OCI-LY3 (cell line): ENCODE results near the gene CAMK2A.

Experiments used
- H2AFZ ChIP-seq: fragments of 200-600, 300-600 bp; shearing (Covaris generic); 2 replicates; pipeline ENCODE4 v1.6.0; 2014; ENCODE audit warnings: antibody characterized with exemption, low read depth, low read length
- H3K27ac ChIP-seq: fragments of 200-600, 300-600 bp; sonication (generic); 2 replicates; pipeline ENCODE4 v1.5.1; 2014; ENCODE audit warnings: mild to moderate bottlenecking, low read length, moderate library complexity, mixed read lengths
- H3K27me3 ChIP-seq: fragments of 200-600, 300-600 bp; sonication (generic); 2 replicates; pipeline ENCODE4 v1.6.1; 2014; ENCODE audit warnings: low read depth, low read length, mixed read lengths
- H3K36me3 ChIP-seq: fragments of 200-600, 300-600 bp; sonication (generic); replicated peaks from 2 replicates; pipeline ENCODE3; 2014; ENCODE audit warnings: low read depth, low read length, mixed read lengths
- H3K4me1 ChIP-seq: fragments of 300-600, 200-600 bp; sonication (generic); 2 replicates; pipeline ENCODE4 v1.6.1; 2014; ENCODE audit warnings: low read length, mixed read lengths
- H3K4me2 ChIP-seq: fragments of 200-600, 300-600 bp; sonication (generic); 2 replicates; pipeline ENCODE4 v1.6.1; 2014; ENCODE audit warnings: low read length, mixed read lengths
- H3K4me3 ChIP-seq: fragments of 300-600, 200-600 bp; sonication (generic); 2 replicates; pipeline ENCODE4 v1.5.1; 2014; ENCODE audit warnings: antibody characterized with exemption, mild to moderate bottlenecking, low read length, moderate library complexity
- H3K79me2 ChIP-seq: fragments of 300-600, 200-600 bp; shearing (Covaris generic); 2 replicates; pipeline ENCODE4 v1.6.1; 2014; ENCODE audit warnings: mild to moderate bottlenecking, low read length, mixed read lengths
- H3K9ac ChIP-seq: fragments of 300-600, 200-600 bp; shearing (Covaris generic); 2 replicates; pipeline ENCODE4 v1.6.0; 2014; ENCODE audit warnings: mild to moderate bottlenecking, low read length, moderate library complexity
- H3K9me3 ChIP-seq: fragments of 200-600, 300-600 bp; shearing (Covaris generic); 2 replicates; pipeline ENCODE4 v1.6.1; 2014; ENCODE audit warnings: low read length, mixed read lengths; ENCODE audit not compliant: insufficient read depth
- H4K20me1 ChIP-seq: fragments of 200-600, 300-600 bp; sonication (generic); 2 replicates; pipeline ENCODE4 v1.6.1; 2016; ENCODE audit warnings: low read length, mixed read lengths; ENCODE audit not compliant: insufficient read depth
- EZH2phosphoT487 ChIP-seq: fragments of 200-600 bp; shearing (Covaris generic); IDR thresholded peaks from 2 replicates; pipeline ENCODE4 v1.6.1; 2018; ENCODE audit warnings: antibody characterized with exemption, mixed run types, low read depth
- TF ChIP-seq, protein P1 (sequence below): fragments of 200-600, 300-600 bp; sonication (generic); IDR thresholded peaks from 2 replicates; pipeline ENCODE4 v1.5.1; 2014; ENCODE audit warnings: antibody characterized with exemption, low read length, low read depth

CAMK2A gene

DNA sequence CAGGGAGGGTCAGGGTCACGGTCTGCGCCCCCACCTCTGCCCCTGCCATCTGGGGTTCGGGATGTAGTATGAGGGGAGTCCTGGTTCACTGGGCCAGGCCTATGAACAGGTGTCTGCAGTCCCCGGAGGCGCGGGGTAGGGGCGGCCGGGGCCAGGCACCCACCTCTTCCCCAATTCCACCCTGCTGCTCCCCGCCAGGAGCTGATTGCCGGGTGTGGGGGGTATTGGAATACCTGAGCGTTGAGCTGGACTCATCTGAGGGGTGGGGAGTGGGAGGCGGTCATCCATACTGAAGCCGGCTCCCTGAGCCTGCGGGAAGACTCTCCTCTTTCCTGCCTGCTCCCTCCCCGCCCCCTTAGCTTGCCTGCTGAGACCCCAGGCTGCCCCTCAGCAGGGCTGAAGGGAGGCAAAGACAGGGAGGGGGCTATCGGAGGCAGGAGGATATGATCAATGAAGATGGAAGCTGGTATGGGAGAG lies 99.0 kb downstream of the CAMK2A start:
- no peak for TF ChIP-seq EZH2phosphoT487
- TF ChIP-seq, protein P1, sequence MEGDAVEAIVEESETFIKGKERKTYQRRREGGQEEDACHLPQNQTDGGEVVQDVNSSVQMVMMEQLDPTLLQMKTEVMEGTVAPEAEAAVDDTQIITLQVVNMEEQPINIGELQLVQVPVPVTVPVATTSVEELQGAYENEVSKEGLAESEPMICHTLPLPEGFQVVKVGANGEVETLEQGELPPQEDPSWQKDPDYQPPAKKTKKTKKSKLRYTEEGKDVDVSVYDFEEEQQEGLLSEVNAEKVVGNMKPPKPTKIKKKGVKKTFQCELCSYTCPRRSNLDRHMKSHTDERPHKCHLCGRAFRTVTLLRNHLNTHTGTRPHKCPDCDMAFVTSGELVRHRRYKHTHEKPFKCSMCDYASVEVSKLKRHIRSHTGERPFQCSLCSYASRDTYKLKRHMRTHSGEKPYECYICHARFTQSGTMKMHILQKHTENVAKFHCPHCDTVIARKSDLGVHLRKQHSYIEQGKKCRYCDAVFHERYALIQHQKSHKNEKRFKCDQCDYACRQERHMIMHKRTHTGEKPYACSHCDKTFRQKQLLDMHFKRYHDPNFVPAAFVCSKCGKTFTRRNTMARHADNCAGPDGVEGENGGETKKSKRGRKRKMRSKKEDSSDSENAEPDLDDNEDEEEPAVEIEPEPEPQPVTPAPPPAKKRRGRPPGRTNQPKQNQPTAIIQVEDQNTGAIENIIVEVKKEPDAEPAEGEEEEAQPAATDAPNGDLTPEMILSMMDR, result no peak
- peaks cover 3% of the 10 kb centered on the region; the same call in 1 of the 2 replicates for H3K27me3 ChIP-seq
- no peaks in the 10 kb centered on the region for H3K4me1 ChIP-seq
- no peak overlapping the region for H2AFZ ChIP-seq
- no peaks in the 10 kb centered on the region for H3K79me2 ChIP-seq
- no peaks in the 10 kb centered on the region for H4K20me1 ChIP-seq
- no peak overlapping the region for H3K4me3 ChIP-seq
- no peak overlapping the region for H3K4me2 ChIP-seq
- no peaks in the 10 kb centered on the region for H3K36me3 ChIP-seq
- no peak overlapping the region for H3K9ac ChIP-seq
- H3K9me3 ChIP-seq, result no peaks in the 10 kb centered on the region
- H3K27ac ChIP-seq, result no peak overlapping the region

DNA sequence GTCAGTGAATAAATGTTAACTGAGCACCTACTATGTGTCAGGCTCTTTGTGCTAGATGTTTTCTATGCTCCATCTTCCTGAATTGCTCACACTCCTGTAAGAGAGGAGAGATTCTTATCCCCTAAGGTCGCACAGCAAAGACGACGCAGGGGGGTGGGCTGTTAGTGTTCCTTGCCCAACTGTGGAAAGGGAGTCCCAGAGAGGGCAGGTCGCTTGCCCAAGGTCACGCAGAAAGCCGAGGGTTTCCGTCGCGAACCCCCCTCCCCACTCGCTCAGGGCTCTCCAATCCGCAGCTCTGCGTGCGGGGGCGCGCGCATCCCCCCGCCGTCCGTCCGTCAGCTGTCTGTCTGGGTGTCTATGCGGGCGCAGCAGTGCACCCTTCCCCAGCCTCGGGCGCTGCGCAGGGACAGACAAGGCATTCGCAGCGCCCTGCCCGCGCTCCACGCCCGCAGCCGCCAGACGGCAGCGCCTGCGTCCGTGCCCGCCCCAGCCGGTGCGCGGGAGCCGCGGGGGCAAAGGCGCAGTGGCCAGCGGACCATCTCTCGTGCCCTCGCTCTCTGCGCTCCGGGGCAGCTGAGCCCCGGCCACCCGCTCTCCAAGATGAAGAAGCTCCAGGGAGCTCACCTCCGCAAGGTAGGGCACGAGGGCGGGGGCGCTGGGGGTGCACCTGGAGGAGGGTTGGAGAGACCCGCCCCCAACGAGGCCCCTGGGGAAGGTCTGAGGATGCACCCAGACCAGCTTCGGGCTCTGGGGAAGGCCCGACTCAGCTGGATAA lies 99.7 kb downstream of the CAMK2A start, which contains the start of gene SLC6A7:
SLC6A7 (plus strand) TSS at position 335 of the 775 bp plus-strand sequence; CDS start at position 601, 266 bp downstream.
- Histone ChIP-seq H3K9ac (no peak within 1 kb of the TSS), H3K4me1 (no peaks in the 10 kb centered on the region), H3K9me3 (no peaks in the 10 kb centered on the region), H4K20me1 (no peaks in the 10 kb centered on the region), H3K27ac (no peak within 1 kb of the TSS), H3K79me2 (no peaks in the 10 kb centered on the region), H3K4me3 (no peak within 1 kb of the TSS), H3K36me3 (no peaks in the 10 kb centered on the region), H2AFZ (no peak within 1 kb of the TSS), H3K4me2 (no peak within 1 kb of the TSS), H3K27me3 (peaks cover 3% of the 10 kb centered on the region; the same call in 1 of the 2 replicates)
- no peak for TF ChIP-seq EZH2phosphoT487
- TF ChIP-seq, protein P1, result no peak

DNA sequence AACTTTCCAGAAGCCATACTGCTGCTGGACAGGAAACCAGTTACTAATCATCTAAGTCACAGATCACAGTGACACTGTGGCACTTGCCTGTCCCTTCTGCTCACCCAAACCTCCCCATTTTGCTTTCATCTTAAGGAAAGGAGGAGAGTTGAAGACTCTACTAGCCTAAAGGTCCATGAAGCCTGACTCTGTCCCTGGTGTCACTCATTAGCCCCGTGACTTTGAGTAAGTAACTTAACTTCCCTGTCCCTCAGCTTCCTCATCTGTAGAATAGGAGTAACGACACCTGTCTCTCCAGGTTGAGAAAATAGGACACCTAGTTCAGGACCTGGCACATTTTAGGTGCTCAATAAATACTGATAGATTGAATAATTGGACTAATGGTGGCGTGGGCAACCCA lies 100.2 kb downstream of the CAMK2A start:
- H3K9me3 ChIP-seq, result no peaks in the 10 kb centered on the region
- H3K27ac ChIP-seq, result no peak overlapping the region
- peaks cover 3% of the 10 kb centered on the region; the same call in 1 of the 2 replicates for H3K27me3 ChIP-seq
- H3K4me3 ChIP-seq, result no peak overlapping the region
- H3K36me3 ChIP-seq, result no peaks in the 10 kb centered on the region
- no peaks in the 10 kb centered on the region for H3K79me2 ChIP-seq
- H3K4me1 ChIP-seq, result no peaks in the 10 kb centered on the region
- H3K4me2 ChIP-seq, result no peak overlapping the region
- TF ChIP-seq EZH2phosphoT487, result no peak
- TF ChIP-seq, protein P1, result no peak
- no peak overlapping the region for H3K9ac ChIP-seq
- no peak overlapping the region for H2AFZ ChIP-seq
- no peaks in the 10 kb centered on the region for H4K20me1 ChIP-seq

DNA sequence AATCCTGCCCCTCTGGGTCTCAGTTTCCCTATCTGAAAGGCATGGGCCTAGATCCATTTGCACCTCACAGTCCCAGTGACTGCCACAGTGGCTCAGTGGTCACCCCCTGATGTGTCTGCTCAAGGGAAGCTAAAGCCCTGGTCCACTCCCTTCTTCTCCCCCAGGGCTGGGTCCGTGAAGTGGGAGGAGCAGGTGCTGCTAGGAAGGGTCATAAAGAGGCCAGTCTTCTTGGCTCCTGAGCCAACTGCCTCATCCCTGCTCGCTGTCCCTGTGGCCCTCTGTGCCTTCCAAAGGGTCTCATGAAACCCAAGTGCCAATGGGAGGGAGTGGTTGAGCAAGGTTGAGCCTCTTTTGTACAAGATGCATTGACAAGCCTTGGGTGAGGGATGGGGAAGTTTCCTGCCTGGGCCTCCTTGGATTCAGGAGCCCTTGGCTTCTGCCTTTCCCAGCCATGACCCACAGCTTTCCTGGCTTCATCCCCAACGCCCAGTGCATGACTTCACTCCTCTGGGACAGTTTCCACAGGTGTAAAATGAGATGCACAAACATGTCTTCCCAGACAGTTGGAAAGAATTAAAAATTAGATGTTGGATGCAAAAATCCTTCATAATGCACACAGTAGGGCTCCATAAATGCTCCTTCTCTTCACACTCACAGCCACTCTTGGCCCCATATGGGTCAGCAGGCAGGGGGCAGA lies 101.3 kb downstream of the CAMK2A start:
- no peaks in the 10 kb centered on the region for H4K20me1 ChIP-seq
- no peak for TF ChIP-seq EZH2phosphoT487
- TF ChIP-seq, protein P1, result no peak
- H3K4me2 ChIP-seq, result no peak overlapping the region
- no peak overlapping the region for H3K9ac ChIP-seq
- peaks cover 3% of the 10 kb centered on the region; the same call in 1 of the 2 replicates for H3K27me3 ChIP-seq
- no peaks in the 10 kb centered on the region for H3K79me2 ChIP-seq
- H3K36me3 ChIP-seq, result no peaks in the 10 kb centered on the region
- H3K27ac ChIP-seq, result no peak overlapping the region
- H3K9me3 ChIP-seq, result no peaks in the 10 kb centered on the region
- H3K4me1 ChIP-seq, result no peaks in the 10 kb centered on the region
- no peak overlapping the region for H3K4me3 ChIP-seq
- no peak overlapping the region for H2AFZ ChIP-seq
